ENCODE results near the gene ZBTB4.

Gene ZBTB4

DNA sequence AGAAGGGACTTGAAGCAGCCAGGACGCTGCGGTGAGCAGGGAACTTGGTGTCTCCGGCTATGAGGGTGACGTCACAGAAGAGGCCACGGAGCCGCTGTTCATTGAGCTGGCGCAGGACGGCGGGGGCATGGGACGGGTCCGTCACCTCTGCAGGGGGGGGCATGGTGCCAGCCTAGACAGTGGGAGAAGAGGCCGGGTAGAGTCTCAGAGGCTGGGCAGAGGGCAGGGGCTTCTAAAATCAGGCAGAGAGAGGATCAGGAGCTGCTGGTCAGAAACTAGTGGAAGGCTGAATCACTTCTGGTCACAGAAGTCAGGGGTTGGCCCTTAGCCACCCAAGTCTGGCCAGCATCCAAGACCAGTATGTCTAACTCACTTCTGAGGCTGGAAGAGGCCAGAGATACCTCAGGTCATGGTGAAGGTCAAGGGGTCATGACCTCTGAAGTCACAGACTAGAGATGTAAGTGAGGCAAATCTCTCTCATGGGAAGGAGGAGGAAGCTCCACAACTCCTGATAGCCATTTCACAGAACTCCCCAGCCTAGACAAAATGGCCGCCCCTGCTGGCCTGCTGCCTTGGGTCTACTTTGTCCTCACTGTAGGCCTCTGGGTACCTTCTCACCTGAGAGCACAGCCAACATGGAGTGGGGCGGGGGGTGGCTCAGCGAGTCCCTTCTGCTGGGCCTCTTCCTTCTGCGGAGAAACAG is 12.6 kb downstream of the ZBTB4 start:
- no peak overlapping the region for H3K4me3 ChIP-seq (ENCODE audit: low read depth, low read length)
- TF ChIP-seq, protein P1, sequence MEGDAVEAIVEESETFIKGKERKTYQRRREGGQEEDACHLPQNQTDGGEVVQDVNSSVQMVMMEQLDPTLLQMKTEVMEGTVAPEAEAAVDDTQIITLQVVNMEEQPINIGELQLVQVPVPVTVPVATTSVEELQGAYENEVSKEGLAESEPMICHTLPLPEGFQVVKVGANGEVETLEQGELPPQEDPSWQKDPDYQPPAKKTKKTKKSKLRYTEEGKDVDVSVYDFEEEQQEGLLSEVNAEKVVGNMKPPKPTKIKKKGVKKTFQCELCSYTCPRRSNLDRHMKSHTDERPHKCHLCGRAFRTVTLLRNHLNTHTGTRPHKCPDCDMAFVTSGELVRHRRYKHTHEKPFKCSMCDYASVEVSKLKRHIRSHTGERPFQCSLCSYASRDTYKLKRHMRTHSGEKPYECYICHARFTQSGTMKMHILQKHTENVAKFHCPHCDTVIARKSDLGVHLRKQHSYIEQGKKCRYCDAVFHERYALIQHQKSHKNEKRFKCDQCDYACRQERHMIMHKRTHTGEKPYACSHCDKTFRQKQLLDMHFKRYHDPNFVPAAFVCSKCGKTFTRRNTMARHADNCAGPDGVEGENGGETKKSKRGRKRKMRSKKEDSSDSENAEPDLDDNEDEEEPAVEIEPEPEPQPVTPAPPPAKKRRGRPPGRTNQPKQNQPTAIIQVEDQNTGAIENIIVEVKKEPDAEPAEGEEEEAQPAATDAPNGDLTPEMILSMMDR (IDR thresholded peaks at IDR 0.05; ENCODE audit: low read depth, low read length) = no peak

DNA sequence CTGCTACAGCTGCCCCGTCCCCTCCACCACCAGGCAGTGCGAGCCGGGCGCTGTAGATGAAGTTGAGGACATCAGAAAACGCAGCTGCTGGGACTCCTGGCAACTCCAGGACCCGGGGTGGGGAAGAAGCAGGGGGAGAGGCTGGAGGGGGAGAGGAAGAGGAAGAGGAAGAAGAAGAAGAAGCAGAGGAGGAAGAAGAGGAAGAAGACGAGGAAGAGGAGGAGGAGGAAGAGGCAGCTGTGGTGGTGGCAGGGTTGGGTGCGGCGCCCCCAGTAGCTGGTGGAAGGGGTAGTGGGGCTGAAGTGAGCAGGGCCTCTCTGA is 13.2 kb downstream of the ZBTB4 start:
- H3K4me3 ChIP-seq (ENCODE audit: low read depth, low read length) = no peak overlapping the region
- TF ChIP-seq, protein P1 (IDR thresholded peaks at IDR 0.05; ENCODE audit: low read depth, low read length) = no peak

DNA sequence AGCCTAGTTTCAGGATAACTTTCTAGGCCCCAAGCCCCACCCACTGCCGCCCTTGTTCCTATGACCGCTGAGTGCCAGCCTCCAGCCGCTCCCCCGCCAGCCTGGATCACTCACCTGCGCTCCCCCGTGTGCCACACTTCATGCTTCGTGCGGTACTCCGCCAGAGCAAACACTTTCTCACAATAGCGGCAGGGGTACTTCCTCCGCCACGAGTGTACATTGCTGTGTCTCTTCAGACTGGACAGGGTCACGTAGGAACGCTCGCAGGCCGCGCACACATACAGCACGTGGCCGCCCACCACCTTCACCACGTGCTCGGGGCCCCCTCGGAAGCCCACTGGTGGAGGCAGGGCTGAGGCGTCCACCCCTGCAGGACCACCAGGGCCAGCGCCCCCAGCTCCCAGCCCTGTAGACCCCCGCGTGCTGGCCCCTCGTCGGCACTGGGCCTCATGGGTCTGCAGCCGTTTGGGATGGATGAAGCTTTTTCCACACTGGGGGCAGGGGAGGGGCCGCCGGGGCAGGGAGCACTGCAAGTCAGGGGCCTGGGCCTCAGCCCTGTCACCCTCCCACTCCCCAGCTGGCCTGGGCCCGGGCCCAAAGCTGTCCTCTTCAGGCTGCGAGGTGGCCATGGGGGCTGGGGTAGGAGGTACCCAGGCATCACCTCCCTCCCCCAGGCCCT is 13.7 kb downstream of the ZBTB4 start:
- TF ChIP-seq, protein P1 (IDR thresholded peaks at IDR 0.05; ENCODE audit: low read depth, low read length) = no peak
- no peak overlapping the region for H3K4me3 ChIP-seq (ENCODE audit: low read depth, low read length)

DNA sequence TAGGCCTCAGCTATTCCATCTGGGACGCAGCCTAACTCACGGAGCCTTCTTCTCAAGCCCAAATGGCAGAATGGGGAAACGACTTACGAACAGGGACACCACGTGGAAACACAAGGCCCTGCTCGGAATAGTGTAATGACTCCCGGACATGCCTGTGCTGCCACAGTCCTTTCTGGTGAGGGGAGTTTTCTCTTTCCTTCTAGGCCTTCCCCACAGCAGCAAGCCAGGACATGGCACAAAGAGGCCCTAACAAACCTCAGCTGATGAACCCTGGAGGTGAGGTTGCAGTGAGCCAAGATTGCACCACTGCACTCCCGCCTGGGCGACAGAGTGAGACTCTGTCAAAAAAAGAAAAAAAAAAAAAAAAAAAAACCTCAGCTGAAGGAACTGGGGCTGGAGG is 15.3 kb downstream of the ZBTB4 start:
- TF ChIP-seq, protein P1 (IDR thresholded peaks at IDR 0.05; ENCODE audit: low read depth, low read length) = no peak
- H3K4me3 ChIP-seq (ENCODE audit: low read depth, low read length) = no peak overlapping the region

DNA sequence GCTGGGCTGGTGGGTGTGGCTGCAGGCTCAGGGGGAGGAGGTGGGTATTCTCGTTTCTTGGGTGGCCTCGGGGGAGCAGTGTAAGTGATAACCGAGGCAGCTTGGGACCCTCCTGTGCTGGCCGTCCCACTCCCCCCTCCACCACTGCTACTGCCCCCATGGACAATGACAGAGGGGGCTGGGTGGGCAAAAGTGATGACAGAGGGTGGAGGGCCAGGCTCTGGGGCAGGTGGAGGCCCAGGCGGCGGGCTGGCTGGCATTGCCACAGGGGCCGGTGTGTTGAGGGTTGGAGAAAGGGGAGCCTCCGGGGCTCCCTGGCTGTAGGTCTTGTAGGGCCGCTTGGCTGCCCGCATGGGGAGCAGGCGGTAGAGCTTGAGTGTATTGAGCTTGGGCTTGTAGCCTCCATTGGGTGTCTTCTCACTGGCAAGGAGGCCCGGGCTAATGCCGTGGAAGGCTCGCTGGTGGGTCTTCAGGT is 16.0 kb downstream of the ZBTB4 start:
- no peak overlapping the region for H3K4me3 ChIP-seq (ENCODE audit: low read depth, low read length)
- TF ChIP-seq, protein P1 (IDR thresholded peaks at IDR 0.05; ENCODE audit: low read depth, low read length) = no peak

DNA sequence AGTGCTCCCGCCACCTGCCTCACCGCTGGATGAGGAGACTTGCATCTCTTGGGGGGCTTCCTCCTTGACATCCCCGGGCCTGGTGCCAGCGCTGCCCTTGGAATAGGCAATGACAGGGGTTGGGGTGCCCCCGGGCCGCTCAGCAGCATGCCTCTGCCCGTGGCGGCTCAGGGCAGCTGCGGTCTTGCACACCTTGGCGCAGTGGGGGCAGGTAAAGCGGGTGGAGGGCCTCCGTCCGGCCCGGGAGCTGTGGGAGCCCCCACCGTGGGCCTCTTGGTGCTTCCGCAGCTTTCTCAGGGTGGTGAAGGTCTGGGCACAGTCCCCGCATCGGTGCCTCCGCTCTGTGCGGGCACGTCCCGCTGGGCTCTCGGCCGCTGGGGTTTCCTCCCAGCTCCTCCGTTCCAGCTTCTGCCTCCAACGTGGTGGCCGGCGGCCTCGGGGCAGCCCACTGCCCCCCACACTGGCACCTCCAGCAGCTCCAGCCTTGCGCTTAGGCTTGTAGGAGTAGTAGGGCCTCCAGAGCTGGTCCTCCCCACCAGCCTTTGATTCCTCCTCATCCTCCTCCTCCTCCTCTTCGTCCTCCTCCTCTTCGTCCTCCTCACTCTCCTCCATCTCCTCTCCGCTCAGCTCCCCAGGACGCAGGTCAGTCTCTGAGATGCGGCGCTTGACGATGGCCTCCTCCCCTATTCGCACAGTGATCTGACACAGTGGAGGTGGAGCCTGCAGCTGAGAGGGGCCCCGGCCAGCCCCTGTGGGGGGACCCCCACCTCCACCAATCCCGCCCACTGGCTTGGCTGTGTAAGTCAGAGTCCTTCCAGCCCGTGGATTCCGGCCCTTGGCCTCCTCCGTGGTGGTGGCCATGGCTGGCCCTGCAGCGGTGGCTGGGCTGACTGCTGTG is 16.7 kb downstream of the ZBTB4 start:
- TF ChIP-seq, protein P1 (IDR thresholded peaks at IDR 0.05; ENCODE audit: low read depth, low read length) = no peak
- H3K4me3 ChIP-seq (ENCODE audit: low read depth, low read length) = no peak overlapping the region
